SU-DHL-6 (cell line): ENCODE measurements around the gene SYTL3.

Experiments
- EZH2phosphoT487 ChIP-seq: fragments of 200-600 bp; sonication (generic), shearing (Covaris generic); conservative IDR thresholded peaks from 2 replicates; pipeline ENCODE4 v1.6.1; 2018; ENCODE audit warnings: mild to moderate bottlenecking, antibody characterized with exemption, low read length, moderate library complexity, mixed read lengths
- TF ChIP-seq, protein P1 (sequence below): fragments of 200-600 bp; sonication (generic); IDR thresholded peaks from one replicate; pipeline ENCODE4 v1.5.1; 2017; ENCODE audit warnings: antibody characterized with exemption, mild to moderate bottlenecking, low read length, moderate library complexity; ENCODE audit not compliant: insufficient read depth, poor library complexity, severe bottlenecking

DNA sequence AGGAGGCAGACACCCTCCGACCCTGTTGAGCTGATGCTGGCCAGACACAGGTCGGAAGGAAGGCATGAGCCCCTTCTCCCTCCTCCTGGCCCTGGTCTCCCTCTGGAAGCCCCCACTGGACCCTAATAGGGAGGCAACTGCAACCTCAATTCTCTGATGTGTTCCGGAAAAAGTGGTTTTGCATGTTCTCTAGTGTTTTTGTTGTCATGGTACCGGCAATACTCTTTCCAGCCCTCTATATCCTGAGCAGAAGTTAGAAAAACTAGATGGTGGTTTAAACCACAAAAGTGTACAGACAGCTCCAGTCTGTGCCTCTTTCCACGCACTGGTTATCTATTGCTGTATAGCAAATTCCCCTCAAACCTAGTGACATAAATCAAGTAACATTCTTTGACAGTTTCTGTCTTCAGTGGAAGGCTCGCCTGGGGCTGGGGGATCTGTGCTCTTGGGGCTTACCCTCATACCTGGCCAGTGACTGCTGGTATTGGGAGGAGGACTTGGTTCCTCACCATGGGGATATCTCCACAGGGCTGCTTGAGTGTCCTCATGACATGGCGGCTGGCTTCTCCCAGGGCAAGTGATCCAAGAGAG, 37.0 kb downstream of the SYTL3 start:
- TF ChIP-seq, protein P1, sequence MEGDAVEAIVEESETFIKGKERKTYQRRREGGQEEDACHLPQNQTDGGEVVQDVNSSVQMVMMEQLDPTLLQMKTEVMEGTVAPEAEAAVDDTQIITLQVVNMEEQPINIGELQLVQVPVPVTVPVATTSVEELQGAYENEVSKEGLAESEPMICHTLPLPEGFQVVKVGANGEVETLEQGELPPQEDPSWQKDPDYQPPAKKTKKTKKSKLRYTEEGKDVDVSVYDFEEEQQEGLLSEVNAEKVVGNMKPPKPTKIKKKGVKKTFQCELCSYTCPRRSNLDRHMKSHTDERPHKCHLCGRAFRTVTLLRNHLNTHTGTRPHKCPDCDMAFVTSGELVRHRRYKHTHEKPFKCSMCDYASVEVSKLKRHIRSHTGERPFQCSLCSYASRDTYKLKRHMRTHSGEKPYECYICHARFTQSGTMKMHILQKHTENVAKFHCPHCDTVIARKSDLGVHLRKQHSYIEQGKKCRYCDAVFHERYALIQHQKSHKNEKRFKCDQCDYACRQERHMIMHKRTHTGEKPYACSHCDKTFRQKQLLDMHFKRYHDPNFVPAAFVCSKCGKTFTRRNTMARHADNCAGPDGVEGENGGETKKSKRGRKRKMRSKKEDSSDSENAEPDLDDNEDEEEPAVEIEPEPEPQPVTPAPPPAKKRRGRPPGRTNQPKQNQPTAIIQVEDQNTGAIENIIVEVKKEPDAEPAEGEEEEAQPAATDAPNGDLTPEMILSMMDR: no peak
- no peak for TF ChIP-seq EZH2phosphoT487
